GM18870 (cell line): ENCODE results near the gene SLFN14.
"Not testable (repeated sequence)": the region's sequence is repeated elsewhere in the genome, so short reads cannot be mapped to it uniquely, and the experiment has no call there.

Experiments
- ATAC-seq: cut with Tn5 transposase; IDR thresholded peaks from one replicate; pipeline ENCODE4 v1.9.1; 2021; ENCODE audit warnings: moderate library complexity; ENCODE audit not compliant: unreplicated experiment

SLFN14 gene

GRCh38 chr17:35560703-35561102 is at the start of gene SLFN14:
TSS of gene SLFN14 (minus strand) at chr17:35560819. CDS start at chr17:35558062, 2,757 bp downstream.
- no peak for ATAC-seq

- ATAC-seq, result no peak
These were observed 49.2 kb upstream of the SLFN14 start for GRCh38 chr17:35609831-35610230.

GRCh38 chr17:35607239-35607847 is 46.7 kb upstream of the SLFN14 start:
- no peak for ATAC-seq

- ATAC-seq, result no peak
These were observed 45.1 kb upstream of the SLFN14 start for GRCh38 chr17:35605678-35606077.

- no peak for ATAC-seq
These were observed 43.1 kb upstream of the SLFN14 start for GRCh38 chr17:35603674-35604073.

GRCh38 chr17:35597604-35598003 is 37.0 kb upstream of the SLFN14 start:
- ATAC-seq, result no peak

- ATAC-seq, result no peak
These were observed 36.1 kb upstream of the SLFN14 start for GRCh38 chr17:35596530-35597233.

- ATAC-seq, result no peak
These were observed 35.5 kb upstream of the SLFN14 start for GRCh38 chr17:35596072-35596471.

- ATAC-seq, result no peak
These were observed 27.7 kb upstream of the SLFN14 start for GRCh38 chr17:35588196-35588920.

- ATAC-seq, result peak; percentile 68
These were observed 26.7 kb upstream of the SLFN14 start, which contains the start of gene AP2B1 for GRCh38 chr17:35587074-35587961. TSS of gene AP2B1 (plus strand) at chr17:35587322. CDS start at chr17:35594031, 6,709 bp downstream.

- no peak for ATAC-seq
These were observed 26.0 kb upstream of the SLFN14 start for GRCh38 chr17:35586569-35587073.

- no peak for ATAC-seq
These were observed 23.4 kb upstream of the SLFN14 start for GRCh38 chr17:35584061-35584460.

- no peak for ATAC-seq
These were observed 18.4 kb upstream of the SLFN14 start for GRCh38 chr17:35578929-35579432.

- ATAC-seq, result no peak
These were observed 17.7 kb upstream of the SLFN14 start, which contains the start of gene PEX12 for GRCh38 chr17:35578197-35578928. TSS of gene PEX12 (minus strand) at chr17:35578571. CDS start at chr17:35578021, 550 bp downstream.

- no peak for ATAC-seq
These were observed 17.2 kb upstream of the SLFN14 start for GRCh38 chr17:35577830-35578196.

GRCh38 chr17:35575759-35576158 is 15.1 kb upstream of the SLFN14 start:
- ATAC-seq, result no peak

- no peak for ATAC-seq
These were observed 8.8 kb upstream of the SLFN14 start for GRCh38 chr17:35569405-35569804.

GRCh38 chr17:35568561-35568960 is 7.9 kb upstream of the SLFN14 start:
- no peak for ATAC-seq

GRCh38 chr17:35566968-35567367 is 6.3 kb upstream of the SLFN14 start:
- ATAC-seq, result no peak

GRCh38 chr17:35563181-35563580 is 2.6 kb upstream of the SLFN14 start:
- not testable (repeated sequence) for ATAC-seq
